Testis (tissue), 5 donors: ENCODE results near the gene SRSF11. TPM values are rescaled to one million over a fixed set of nuclear protein-coding genes. Genes with fewer than 3 reads are reported as not detected.
A peak's percentile ranks its signal among the peaks of the same experiment; 100 is the strongest.
"Not testable (repeated sequence)": the region's sequence is repeated elsewhere in the genome, so short reads cannot be mapped to it uniquely, and the experiment has no call there.

Experiments
- DNase-seq: peaks from one replicate; pipeline ENCODE4 v3.0.0-alpha.2; 2019
- H3K27ac ChIP-seq, 2 donors: fragments of 200-600 bp; sonication (generic); one replicate each; pipeline ENCODE4 v1.5.1; 2019
- H3K27me3 ChIP-seq: fragments of 200-600 bp; sonication (generic); one replicate; pipeline ENCODE4 v1.5.1; 2019
- H3K36me3 ChIP-seq: fragments of 200-600 bp; sonication (generic); one replicate; pipeline ENCODE4 v1.5.1; 2017; ENCODE audit warnings: low read depth; ENCODE audit errors: missing control alignments
- H3K4me1 ChIP-seq: fragments of 200-600 bp; sonication (generic); one replicate; pipeline ENCODE4 v1.5.1; 2019
- H3K4me3 ChIP-seq, 2 donors: fragments of 200-600 bp; sonication (generic); one replicate each; pipeline ENCODE4 v1.5.1; 2017 to 2019
- H3K9me3 ChIP-seq: fragments of 200-600 bp; sonication (generic); one replicate; pipeline ENCODE4 v1.5.1; 2017
- POLR2A ChIP-seq: fragments of 450-650 bp; IDR thresholded peaks from one replicate; pipeline ENCODE4 v1.6.1; 2017; ENCODE audit warnings: antibody characterized with exemption, mild to moderate bottlenecking, moderate library complexity
- WGBS, 2 donors: methylation state at CpG; one replicate each; pipeline ENCODE4 v1.1.5; 2018; 5-methylcytosine and 5-hydroxymethylcytosine counted together
- intact Hi-C: fragments of 100-400 bp; cut with DNase I; formaldehyde crosslinking; loops from one replicate; pipeline ENCODE4 v1.15.1; 2023; ENCODE audit warnings: low total_unique reads
- long read RNA-seq, 2 donors: transcript quantifications; one replicate each; lab custom pipeline, GENCODE V29; 2026
- polyA plus RNA-seq: library from polyadenylated mRNA; stranded (reverse); fragments of 350-450 nt; fragmentation: Illumina TruSeq; extraction: RNeasy Lipid Tissue Mini Kit (QIAGEN cat#74804); gene quantifications from one replicate; pipeline ENCODE4 v1.2.3, GENCODE V29; 2014; ENCODE audit warnings: low read depth, low replicate concordance; ENCODE audit not compliant: insufficient read depth
- total RNA-seq, 2 donors: library from RNA; depleted of rRNA; stranded (reverse); fragments of >200 nt; gene quantifications; one replicate each; pipeline ENCODE4 v1.2.3, GENCODE V29; 2016
- TF ChIP-seq, protein P1 (sequence below), 3 experiments: fragments of 450-650 bp in 2 of 3; fragments of 200-600 bp in 1 of 3; sonication (generic) in 1 of 3; IDR thresholded peaks; one replicate each; pipeline ENCODE4 v1.5.1; 2016 to 2019; ENCODE audit warnings: antibody characterized with exemption in 3 of 3, mild to moderate bottlenecking in 2 of 3, moderate library complexity in 1 of 3

Gene SRSF11
- total RNA-seq (100 to 1,000 TPM; 223 to 262 TPM), polyA plus RNA-seq (134 TPM)
- long read RNA-seq, donor 1, full-length matches to known transcripts, result 28 of 110 reads
- long read RNA-seq, donor 1, partial matches to known transcripts, result 73 of 110 reads
- long read RNA-seq, donor 1, other reads (novel, unspliced or antisense), result 9 of 110 reads
- long read RNA-seq, donor 2, transcript SRSF11-201 (10 exons, 3,034 nt), result major isoform, 5 of 91 reads
- long read RNA-seq, donor 2, transcript SRSF11-216 (3 exons, 784 nt), result major isoform, 5 of 91 reads
- long read RNA-seq, donor 2, partial matches to known transcripts, result 70 of 91 reads
- long read RNA-seq, donor 2, other reads (novel, unspliced or antisense), result 0 of 91 reads

- TF ChIP-seq, protein P1, sequence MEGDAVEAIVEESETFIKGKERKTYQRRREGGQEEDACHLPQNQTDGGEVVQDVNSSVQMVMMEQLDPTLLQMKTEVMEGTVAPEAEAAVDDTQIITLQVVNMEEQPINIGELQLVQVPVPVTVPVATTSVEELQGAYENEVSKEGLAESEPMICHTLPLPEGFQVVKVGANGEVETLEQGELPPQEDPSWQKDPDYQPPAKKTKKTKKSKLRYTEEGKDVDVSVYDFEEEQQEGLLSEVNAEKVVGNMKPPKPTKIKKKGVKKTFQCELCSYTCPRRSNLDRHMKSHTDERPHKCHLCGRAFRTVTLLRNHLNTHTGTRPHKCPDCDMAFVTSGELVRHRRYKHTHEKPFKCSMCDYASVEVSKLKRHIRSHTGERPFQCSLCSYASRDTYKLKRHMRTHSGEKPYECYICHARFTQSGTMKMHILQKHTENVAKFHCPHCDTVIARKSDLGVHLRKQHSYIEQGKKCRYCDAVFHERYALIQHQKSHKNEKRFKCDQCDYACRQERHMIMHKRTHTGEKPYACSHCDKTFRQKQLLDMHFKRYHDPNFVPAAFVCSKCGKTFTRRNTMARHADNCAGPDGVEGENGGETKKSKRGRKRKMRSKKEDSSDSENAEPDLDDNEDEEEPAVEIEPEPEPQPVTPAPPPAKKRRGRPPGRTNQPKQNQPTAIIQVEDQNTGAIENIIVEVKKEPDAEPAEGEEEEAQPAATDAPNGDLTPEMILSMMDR (IDR thresholded peaks at IDR 0.05), result peak in 1 of 3 experiments; percentile 14
- TF ChIP-seq POLR2A, result peak; percentile 35
- Histone ChIP-seq H3K27ac (peak within 1 kb of the TSS; percentile 83 to 97), H3K4me1 (peaks cover 28% of the 10 kb centered on the region), H3K9me3 (no peaks in the 10 kb centered on the region), H3K36me3 (no peaks in the 10 kb centered on the region), H3K4me3 (peak within 1 kb of the TSS; percentile 70 to 83), H3K27me3 (no peaks in the 10 kb centered on the region)
- intact Hi-C loops, result no loop called here
- peak; percentile 97 for DNase-seq
- WGBS, 2 donors, result 0 to 1% methylated on average over 60 to 74 of the region's 74 CpGs
These were observed at the start of gene SRSF11 for GRCh38 chr1:70221238-70222121. SRSF11 (plus strand) TSS chr1:70221380; CDS start chr1:70221637, 257 bp downstream.

GRCh38 chr1:70171512-70171911 is 49.7 kb upstream of the SRSF11 start:
- TF ChIP-seq, protein P1 (IDR thresholded peaks at IDR 0.05), result no peak
- no peak for TF ChIP-seq POLR2A
- Histone ChIP-seq H3K4me3 (no peak overlapping the region), H3K4me1 (no peaks in the 10 kb centered on the region), H3K36me3 (no peaks in the 10 kb centered on the region), H3K9me3 (no peaks in the 10 kb centered on the region), H3K27me3 (no peaks in the 10 kb centered on the region), H3K27ac (no peak overlapping the region)
- 96 to 97% methylated on average over 1 of the region's 1 CpG for WGBS, 2 donors
- no peak for DNase-seq
- intact Hi-C loops, result no loop called here

GRCh38 chr1:70185181-70185580 is 36.0 kb upstream of the SRSF11 start:
- H3K4me1 ChIP-seq, H3K9me3 ChIP-seq, DNase-seq, H3K27me3 ChIP-seq, H3K36me3 ChIP-seq, intact Hi-C loops, H3K4me3 ChIP-seq, H3K27ac ChIP-seq: not testable (repeated sequence)
- 93 to 94% methylated on average over 3 of the region's 3 CpGs for WGBS, 2 donors

- WGBS, 2 donors, result 89 to 95% methylated on average over 2 of the region's 2 CpGs
- Histone ChIP-seq H3K4me3 (no peak overlapping the region), H3K27ac (no peak overlapping the region), H3K4me1 (no peaks in the 10 kb centered on the region), H3K27me3 (no peaks in the 10 kb centered on the region), H3K9me3 (no peaks in the 10 kb centered on the region), H3K36me3 (no peaks in the 10 kb centered on the region)
- intact Hi-C loops, result no loop called here
- DNase-seq, result no peak
- no peak for TF ChIP-seq POLR2A
- TF ChIP-seq, protein P1 (IDR thresholded peaks at IDR 0.05), result no peak
These were observed 32.7 kb upstream of the SRSF11 start for GRCh38 chr1:70188522-70188921.

DNA sequence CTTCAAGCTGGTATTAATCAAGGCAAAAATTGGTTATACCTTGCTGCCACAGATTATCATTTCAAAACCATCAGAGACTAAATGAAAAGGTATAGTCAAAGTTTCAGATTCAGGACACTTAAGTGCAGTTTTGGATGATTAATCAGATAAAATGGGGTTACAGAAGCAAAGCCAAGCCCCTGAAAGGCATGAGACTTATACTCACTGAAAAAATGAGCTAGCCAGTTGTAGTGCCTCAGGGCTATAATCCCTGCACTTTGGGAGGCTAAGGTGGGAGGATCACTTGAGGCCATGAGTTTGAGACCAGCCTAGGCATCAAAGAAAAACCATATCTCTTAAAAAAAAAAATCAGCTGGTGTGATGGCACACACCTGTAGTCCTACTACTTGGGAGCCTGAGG is 31.0 kb upstream of the SRSF11 start:
- TF ChIP-seq, protein P1 (IDR thresholded peaks at IDR 0.05), result no peak
- no peak for TF ChIP-seq POLR2A
- no peak for DNase-seq

DNA sequence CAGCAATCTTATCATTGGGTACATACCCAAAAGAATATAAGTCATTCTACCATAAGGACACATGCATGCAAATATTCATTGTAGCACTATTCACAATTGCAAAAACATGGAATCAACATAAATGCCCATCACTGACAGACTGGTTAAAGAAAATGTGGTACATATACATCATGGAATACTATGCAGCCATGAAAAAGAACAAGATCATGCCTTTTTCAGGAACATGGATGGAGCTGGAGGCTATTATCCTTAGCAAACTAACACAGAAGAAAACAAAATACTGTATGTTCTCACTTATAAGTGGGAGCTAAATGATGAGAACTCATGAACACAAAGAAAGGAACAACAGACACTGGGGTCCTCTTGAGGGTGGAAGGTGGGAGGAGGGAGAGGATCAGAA is 28.7 kb upstream of the SRSF11 start:
- H3K4me1 ChIP-seq, H3K27me3 ChIP-seq, intact Hi-C loops, H3K27ac ChIP-seq, H3K4me3 ChIP-seq, H3K36me3 ChIP-seq, H3K9me3 ChIP-seq, DNase-seq: not testable (repeated sequence)

More for the DNA sequence above, 31.0 kb upstream of the SRSF11 start:
- H3K27ac ChIP-seq, result no peak overlapping the region
- intact Hi-C loops, result no loop called here
- no peak overlapping the region for H3K4me3 ChIP-seq
- H3K9me3 ChIP-seq, result no peaks in the 10 kb centered on the region
- no peaks in the 10 kb centered on the region for H3K36me3 ChIP-seq
- no peaks in the 10 kb centered on the region for H3K4me1 ChIP-seq
- H3K27me3 ChIP-seq, result no peaks in the 10 kb centered on the region
